IMR-90 (cell line): ENCODE measurements around the gene LAMA3. TPM values are rescaled to one million over a fixed set of nuclear protein-coding genes. Genes with fewer than 3 reads are reported as not detected.

Source experiments
- ATAC-seq: fragments of 200-7000 bp; cut with Tn5 transposase; 2 replicates; pipeline ENCODE4 v1.9.1; 2020; ENCODE audit warnings: low read depth, mild to moderate bottlenecking, moderate library complexity
- BruUV-seq: library from RNA; stranded (reverse); fragments of 400-500 nt; replicated peaks from 2 replicates; lab custom pipeline; 2021; lab: Mats Ljungman, UMichigan
- CTCF ChIA-PET: fragments of 300-600 bp; formaldehyde crosslinking; extraction: SDS; loops from one replicate; lab custom pipeline; 2021; ENCODE audit warnings: antibody characterized with exemption; lab: Yijun Ruan, JAX
- POLR2A ChIA-PET: fragments of 300-600 bp; sonication (Branson Sonifier 250); formaldehyde crosslinking; loops from one replicate; lab custom pipeline; 2022; ENCODE audit warnings: antibody characterized with exemption; ENCODE audit not compliant: unreplicated experiment; lab: Charles Lee
- DNase-seq: peaks from one replicate; pipeline ENCODE4 v3.0.0; 2013
- H2AFZ ChIP-seq: replicated peaks from 2 replicates; pipeline ENCODE3; 2013; ENCODE audit warnings: low read length, mild to moderate bottlenecking; ENCODE audit not compliant: poor library complexity
- H2AK5ac ChIP-seq: 2 replicates; pipeline ENCODE4 v1.6.1; 2013; ENCODE audit warnings: low read depth, low read length, inconsistent platforms
- H2AK9ac ChIP-seq: replicated peaks from 2 replicates; pipeline ENCODE3; 2013; ENCODE audit warnings: mild to moderate bottlenecking, low read depth, low read length, moderate library complexity; ENCODE audit not compliant: poor library complexity
- H2BK120ac ChIP-seq: 2 replicates; pipeline ENCODE4 v1.6.1; 2013; ENCODE audit warnings: low read depth, low read length, inconsistent platforms
- H2BK15ac ChIP-seq: 3 replicates; pipeline ENCODE4 v1.6.1; 2013; ENCODE audit warnings: low read depth, low read length, inconsistent platforms
- H2BK20ac ChIP-seq: 2 replicates; pipeline ENCODE4 v1.6.1; 2013; ENCODE audit warnings: low read depth, mild to moderate bottlenecking, inconsistent platforms, low read length, moderate library complexity
- H2BK5ac ChIP-seq: 2 replicates; pipeline ENCODE4 v1.6.1; 2013; ENCODE audit warnings: mild to moderate bottlenecking, low read depth, low read length, inconsistent platforms; ENCODE audit not compliant: poor library complexity, severe bottlenecking
- H3K14ac ChIP-seq: replicated peaks from 2 replicates; pipeline ENCODE4 v1.6.1; 2013; ENCODE audit warnings: low read depth, low read length, inconsistent platforms
- H3K18ac ChIP-seq: 2 replicates; pipeline ENCODE4 v1.6.1; 2013; ENCODE audit warnings: low read depth, low read length, control low read depth
- H3K23ac ChIP-seq: 2 replicates; pipeline ENCODE4 v1.6.1; 2013; ENCODE audit warnings: low read depth, low read length, inconsistent platforms
- H3K27ac ChIP-seq: 2 replicates; pipeline ENCODE4 v1.5.1; 2013; ENCODE audit warnings: mild to moderate bottlenecking, control low read depth, low read length; ENCODE audit not compliant: insufficient read depth
- H3K27me3 ChIP-seq: 2 replicates; pipeline ENCODE4 v1.6.1; 2013; ENCODE audit warnings: low read length; ENCODE audit not compliant: control insufficient read depth, insufficient read depth
- H3K36me3 ChIP-seq: 2 replicates; pipeline ENCODE4 v1.6.1; 2013; ENCODE audit warnings: low read length, mixed read lengths; ENCODE audit not compliant: control insufficient read depth, insufficient read depth
- H3K4ac ChIP-seq: 2 replicates; pipeline ENCODE4 v1.6.1; 2013; ENCODE audit warnings: low read depth, low read length, inconsistent platforms
- H3K4me1 ChIP-seq: 2 replicates; pipeline ENCODE4 v1.6.1; 2013; ENCODE audit warnings: low read length, mixed read lengths; ENCODE audit not compliant: control insufficient read depth, insufficient read depth
- H3K4me2 ChIP-seq: 2 replicates; pipeline ENCODE4 v1.6.1; 2013; ENCODE audit warnings: low read depth, mild to moderate bottlenecking, control low read depth, low read length, moderate library complexity
- H3K4me3 ChIP-seq: 2 replicates; pipeline ENCODE4 v1.5.1; 2013; ENCODE audit warnings: low read depth, mild to moderate bottlenecking, control low read depth, low read length, moderate library complexity; ENCODE audit not compliant: insufficient read depth
- H3K56ac ChIP-seq: 2 replicates; pipeline ENCODE4 v1.6.1; 2013; ENCODE audit warnings: low read length, inconsistent platforms; ENCODE audit not compliant: insufficient read depth; ENCODE audit errors: extremely low read depth
- H3K79me1 ChIP-seq, 2 experiments: 2 replicates each; pipeline ENCODE4 v1.6.1; 2013; ENCODE audit warnings: low read length in 2 of 2, inconsistent platforms in 1 of 2, low read depth in 1 of 2
- H3K9ac ChIP-seq: 2 replicates; pipeline ENCODE4 v1.6.1; 2013; ENCODE audit warnings: low read depth, low read length, control low read depth
- H3K9me1 ChIP-seq: 2 replicates; pipeline ENCODE4 v1.6.1; 2013; ENCODE audit warnings: low read length, inconsistent platforms; ENCODE audit not compliant: insufficient read depth
- H3K9me3 ChIP-seq: 2 replicates; pipeline ENCODE4 v1.6.1; 2013; ENCODE audit warnings: low read length; ENCODE audit not compliant: control insufficient read depth, insufficient read depth
- H4K20me1 ChIP-seq: 2 replicates; pipeline ENCODE4 v1.6.1; 2013; ENCODE audit warnings: low read length, inconsistent platforms; ENCODE audit not compliant: insufficient read depth
- H4K5ac ChIP-seq: 2 replicates; pipeline ENCODE4 v1.6.1; 2013; ENCODE audit warnings: mild to moderate bottlenecking, low read depth, low read length, control low read depth
- H4K8ac ChIP-seq, 2 experiments: 2 replicates each; pipeline ENCODE4 v1.6.1; 2013; ENCODE audit warnings: low read depth in 2 of 2, low read length in 2 of 2, control low read depth in 1 of 2, inconsistent platforms in 1 of 2
- H4K91ac ChIP-seq: 2 replicates; pipeline ENCODE4 v1.6.1; 2013; ENCODE audit warnings: low read depth, low read length, inconsistent platforms; ENCODE audit not compliant: insufficient read depth
- BHLHE40 ChIP-seq: fragments of 150-350 bp; IDR thresholded peaks from 2 replicates; pipeline ENCODE4 v1.6.1; 2016; ENCODE audit warnings: mild to moderate bottlenecking, low read depth, low read length
- CHD1 ChIP-seq: IDR thresholded peaks from 2 replicates; pipeline ENCODE4 v1.6.1; 2012; ENCODE audit warnings: low read depth, low read length, improper control_type of control experiment
- ELK1 ChIP-seq: fragments of 150-350 bp; IDR thresholded peaks from 2 replicates; pipeline ENCODE4 v1.6.1; 2016; ENCODE audit warnings: low read depth, mild to moderate bottlenecking, low read length, moderate library complexity, borderline replicate concordance
- FOS ChIP-seq: fragments of 150-350 bp; IDR thresholded peaks from 2 replicates; pipeline ENCODE4 v1.6.1; 2016; ENCODE audit warnings: low read depth, low read length
- MAZ ChIP-seq: IDR thresholded peaks from 2 replicates; pipeline ENCODE4 v1.6.1; 2012; ENCODE audit warnings: low read depth, mild to moderate bottlenecking, low read length, improper control_type of control experiment, moderate library complexity, borderline replicate concordance
- MXI1 ChIP-seq: IDR thresholded peaks from 2 replicates; pipeline ENCODE4 v1.6.1; 2012; ENCODE audit warnings: low read depth, mild to moderate bottlenecking, low read length, moderate library complexity, borderline replicate concordance
- NFE2L2 ChIP-seq: fragments of 150-350 bp; IDR thresholded peaks from 2 replicates; pipeline ENCODE4 v1.6.1; 2016; ENCODE audit warnings: low read depth, mild to moderate bottlenecking, low read length
- POLR2A ChIP-seq: IDR thresholded peaks from 2 replicates; pipeline ENCODE4 v1.6.1; 2012; ENCODE audit warnings: mild to moderate bottlenecking, low read depth, low read length
- RAD21 ChIP-seq: IDR thresholded peaks from 2 replicates; pipeline ENCODE4 v1.6.1; 2012; ENCODE audit warnings: low read length, improper control_type of control experiment
- RCOR1 ChIP-seq: IDR thresholded peaks from 2 replicates; pipeline ENCODE4 v1.6.1; 2012; ENCODE audit warnings: mild to moderate bottlenecking, low read length, improper control_type of control experiment; ENCODE audit not compliant: insufficient replicate concordance
- SMC3 ChIP-seq: fragments of 150-350 bp; IDR thresholded peaks from 2 replicates; pipeline ENCODE4 v1.6.1; 2016; ENCODE audit warnings: low read depth, mild to moderate bottlenecking, antibody characterized with exemption, low read length, moderate library complexity
- WGBS, 2 experiments: methylation state at CpG; one replicate each; pipeline versions ENCODE4 v1.1.5 to v1.1.7; 2013; ENCODE audit warnings: missing lambda C conversion rate in 2 of 2; ENCODE audit not compliant: insufficient read length in 1 of 2; ENCODE audit errors: extremely low coverage in 2 of 2; 5-methylcytosine and 5-hydroxymethylcytosine counted together
- dilution Hi-C: fragments of 300-500 bp; cut with HindIII; formaldehyde crosslinking; loops from one replicate; pipeline ENCODE4 v1.14.3; 2018; ENCODE audit warnings: low sequenced_read_pairs; ENCODE audit not compliant: unreplicated experiment
- in situ Hi-C: fragments of 300-500 bp; cut with MboI; formaldehyde crosslinking; loops from 3 replicates; pipeline ENCODE4 v1.14.3; 2019; ENCODE audit warnings: low sequenced_read_pairs, inconsistent platforms, mixed read lengths
- intact Hi-C: fragments of 100-400 bp; cut with micrococcal nuclease; formaldehyde crosslinking; loops from 2 replicates; pipeline ENCODE4 v1.10.0; 2022
- polyA plus RNA-seq, 3 experiments: library from polyadenylated mRNA; depleted of rRNA; stranded (reverse); fragments of >200 nt; gene quantifications; 2 replicates each; pipeline ENCODE4 v1.2.3, GENCODE V29; 2012; ENCODE audit warnings: low replicate concordance in 1 of 3
- total RNA-seq: library from RNA; depleted of rRNA; stranded (reverse); fragments of >200 nt; gene quantifications from 2 replicates; pipeline ENCODE4 v1.2.3, GENCODE V29; 2012

Gene LAMA3
- total and polyA plus RNA-seq, 2 of the 4 experiments (the other 2 are of a cell fraction), result 0.18 to 0.19 TPM

GRCh38 chr18:23859466-23860336 lies 170.4 kb downstream of the LAMA3 start:
- POLR2A ChIA-PET, result no interaction called here

More at GRCh38 chr18:23859466-23860336, 170.4 kb downstream of the LAMA3 start:
- Histone ChIP-seq H2BK15ac (no peak overlapping the region), H4K5ac (no peak overlapping the region), H2BK120ac (no peak overlapping the region), H4K20me1 (no peaks in the 10 kb centered on the region), H3K36me3 (no peaks in the 10 kb centered on the region), H3K4me1 (peaks cover 22% of the 10 kb centered on the region), H2AK9ac (no peak overlapping the region), H3K56ac (no peak overlapping the region), H4K91ac (no peak overlapping the region; the same call in 1 of the 2 replicates), H2AK5ac (no peak overlapping the region), H3K4ac (no peak overlapping the region), H3K14ac (no peak overlapping the region), H2BK20ac (peak overlapping the region; percentile 55; the same call in 1 of the 2 replicates), H3K79me1 (0 out of 4 replicates have a peak, but pooled peaks cover 0 to 2% of the 10 kb centered on the region in 2 experiments), H3K9me3 (no peaks in the 10 kb centered on the region), H3K9me1 (peaks cover 19% of the 10 kb centered on the region), H3K27me3 (no peaks in the 10 kb centered on the region), H3K23ac (no peak overlapping the region), H3K4me2 (no peak overlapping the region), H3K27ac (no peak overlapping the region), H4K8ac (0 out of 4 replicates have a peak overlapping the region, but pooled peaks of 1 of the 2 experiments have one; percentile 38), H2BK5ac (no peak overlapping the region), H3K9ac (no peak overlapping the region), H3K4me3 (no peak overlapping the region), H3K18ac (no peak overlapping the region), H2AFZ (no peak overlapping the region)
- BruUV-seq, result no TSS peak
- DNase-seq (no peak), ATAC-seq (no peak)
- in situ Hi-C loops (no loop called here), intact Hi-C loops (no loop called here), dilution Hi-C loops (no loop called here)
- TF ChIP-seq MAZ (no peak), RCOR1 (no peak), FOS (no peak), CHD1 (no peak), SMC3 (no peak), POLR2A (no peak), NFE2L2 (no peak), MXI1 (no peak), RAD21 (no peak), BHLHE40 (no peak), ELK1 (no peak)
- CTCF ChIA-PET, result interaction anchor here (0.6 kb wide), 1 partner anchor 41 kb away, joined by 3 read pairs; no protein-coding TSS in a partner anchor
- WGBS, 2 experiments, result no CpG with 5 or more reads among the region's 3 CpGs
